HG03460 (cell line): ENCODE results near the gene TTC28.
"Not testable (repeated sequence)": the region's sequence is repeated elsewhere in the genome, so short reads cannot be mapped to it uniquely, and the experiment has no call there.

Experiments used
- ATAC-seq: cut with Tn5 transposase; IDR thresholded peaks from one replicate; pipeline ENCODE4 v1.9.1; 2021; ENCODE audit not compliant: unreplicated experiment

The TTC28 gene

DNA sequence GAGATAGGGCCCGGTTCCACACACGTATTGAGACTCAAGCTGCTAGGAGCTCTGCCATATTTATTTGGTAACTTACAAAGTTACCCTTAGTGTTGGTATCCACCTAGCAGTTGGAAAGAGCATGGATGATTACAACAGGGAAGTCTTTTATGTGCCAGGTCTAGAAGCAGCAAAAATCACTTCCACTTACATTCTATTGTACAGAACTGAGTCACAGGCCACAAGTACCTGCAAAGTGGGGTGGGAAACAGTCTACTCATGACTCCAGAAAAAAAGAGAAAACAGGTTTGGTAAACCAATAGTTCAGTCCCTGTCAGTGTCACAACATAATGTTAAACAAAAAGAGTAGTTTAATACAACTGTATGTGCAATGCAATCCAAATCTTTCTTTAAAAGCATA, 480.9 kb downstream of the TTC28 start:
- no peak for ATAC-seq

DNA sequence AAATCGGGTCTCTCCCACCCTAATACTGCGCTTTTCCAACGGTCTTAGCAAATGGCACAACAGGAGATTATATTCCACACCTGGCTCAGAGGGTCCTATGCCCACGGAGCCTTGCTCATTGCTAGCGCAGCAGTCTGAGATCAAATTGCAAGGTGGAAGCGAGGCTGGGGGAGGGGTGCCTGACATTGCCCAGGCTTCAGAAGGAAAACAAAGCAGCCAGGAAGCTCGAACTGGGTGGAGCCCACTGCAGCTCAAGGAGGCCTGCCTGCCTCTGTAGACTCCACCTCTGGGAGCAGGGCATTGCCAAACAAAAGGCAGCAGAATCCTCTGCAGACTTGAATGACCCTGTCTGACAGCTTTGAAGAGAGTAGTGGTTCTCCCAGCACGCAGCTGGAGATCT, 488.1 kb downstream of the TTC28 start:
- not testable (repeated sequence) for ATAC-seq

- ATAC-seq, result no peak
Observed at GRCh38 chr22:28188178-28188879, 491.3 kb downstream of the TTC28 start.

- ATAC-seq, result no peak
Observed at GRCh38 chr22:28187612-28188011, 492.0 kb downstream of the TTC28 start.

GRCh38 chr22:28186641-28187040, 493.0 kb downstream of the TTC28 start:
- no peak for ATAC-seq

DNA sequence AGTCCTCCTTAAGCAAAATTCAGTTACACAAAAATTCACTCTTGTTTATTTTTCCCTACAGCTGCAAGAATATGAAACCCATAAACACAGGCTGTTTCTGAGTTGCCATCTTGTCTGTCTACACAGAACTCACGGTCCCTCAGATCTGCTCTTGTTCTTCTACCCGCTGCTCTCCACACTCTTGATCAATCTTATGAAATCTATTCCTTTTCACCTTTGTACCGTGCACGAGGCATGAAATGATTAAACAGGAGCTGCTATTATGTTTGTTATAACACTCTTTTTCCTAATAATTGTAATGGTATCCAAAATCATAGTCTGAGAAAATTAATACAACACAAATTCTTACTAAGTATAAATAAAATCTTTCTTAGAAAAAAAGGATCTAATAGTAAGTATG, 494.5 kb downstream of the TTC28 start:
- no peak for ATAC-seq

DNA sequence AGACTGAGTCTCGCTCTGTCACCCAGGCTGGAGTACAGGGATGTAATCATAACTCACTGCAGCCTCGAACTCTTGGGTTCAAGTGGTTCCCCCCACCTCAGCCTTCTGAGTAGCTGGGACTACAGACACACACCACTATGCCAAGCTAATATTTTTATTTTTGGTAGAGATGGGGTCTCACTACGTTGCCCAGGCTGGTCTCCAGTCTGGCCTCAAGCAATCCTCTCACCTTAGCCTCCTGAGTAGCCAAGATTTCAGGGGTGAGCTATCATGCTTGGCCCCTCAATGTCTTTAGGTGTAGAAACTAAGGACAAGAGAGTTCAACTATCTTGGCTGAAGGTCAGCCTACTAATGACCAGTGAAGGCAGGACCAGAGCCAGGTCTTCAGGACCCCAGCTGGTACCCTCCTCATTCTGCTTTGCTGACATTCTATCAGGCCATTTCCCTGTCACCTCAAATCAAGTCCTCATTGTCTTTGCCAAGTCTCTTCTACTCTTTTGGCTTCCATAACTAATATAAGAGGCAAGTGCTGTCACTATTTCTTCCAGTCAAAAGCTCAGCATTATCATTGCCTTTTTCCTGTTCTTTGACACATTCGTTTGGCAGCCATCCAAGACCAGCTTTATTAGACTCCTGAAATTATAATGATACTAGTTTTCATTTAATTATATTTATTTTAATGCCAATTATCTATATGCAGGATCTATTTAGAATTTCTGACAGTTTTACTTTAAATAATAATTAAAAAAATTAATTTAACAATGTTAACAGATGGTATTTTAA, 496.4 kb downstream of the TTC28 start:
- no peak for ATAC-seq

DNA sequence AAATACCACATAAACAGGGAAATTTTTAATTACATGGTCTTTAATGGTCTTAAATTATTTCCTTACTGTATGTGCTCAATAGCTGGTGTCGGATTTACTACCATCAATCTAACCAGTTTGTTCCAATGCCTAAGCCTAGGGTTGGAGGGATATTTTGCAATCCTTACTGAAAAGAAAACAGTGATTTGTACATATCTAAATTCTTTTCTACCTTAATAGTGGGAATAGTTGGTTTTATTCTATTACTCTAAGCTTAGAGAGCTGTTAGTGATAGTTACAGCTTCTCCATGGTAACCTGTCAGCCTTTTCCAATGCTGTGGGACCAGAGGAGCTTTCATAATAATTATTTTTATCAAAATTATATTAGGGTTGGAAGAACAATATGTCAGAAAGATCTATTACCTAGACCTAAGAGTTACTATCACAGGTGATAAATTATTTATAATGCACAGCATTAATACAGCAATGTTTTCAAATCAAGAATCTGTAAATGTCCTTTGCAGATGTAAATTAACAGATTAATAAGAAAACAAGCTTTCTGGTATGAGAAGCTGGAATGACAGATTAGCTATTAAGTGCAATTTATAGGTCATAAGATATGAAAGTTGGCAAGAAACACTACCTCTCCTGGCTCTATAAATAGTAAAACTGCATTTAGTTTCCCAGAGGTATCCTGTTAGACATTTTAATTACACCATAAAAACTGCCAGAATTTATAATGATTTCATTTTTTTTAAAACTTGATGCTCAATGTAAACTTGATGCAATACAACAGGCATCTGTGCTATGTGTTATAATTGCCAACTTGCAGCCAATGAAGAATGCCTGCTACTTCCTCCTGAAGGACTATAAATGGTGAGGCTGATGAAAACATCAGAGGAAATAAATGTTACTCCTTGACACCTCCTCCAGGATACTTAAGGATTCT, 498.6 kb downstream of the TTC28 start:
- ATAC-seq, result no peak

- no peak for ATAC-seq
Observed at GRCh38 chr22:28179392-28179791, 500.2 kb downstream of the TTC28 start.

DNA sequence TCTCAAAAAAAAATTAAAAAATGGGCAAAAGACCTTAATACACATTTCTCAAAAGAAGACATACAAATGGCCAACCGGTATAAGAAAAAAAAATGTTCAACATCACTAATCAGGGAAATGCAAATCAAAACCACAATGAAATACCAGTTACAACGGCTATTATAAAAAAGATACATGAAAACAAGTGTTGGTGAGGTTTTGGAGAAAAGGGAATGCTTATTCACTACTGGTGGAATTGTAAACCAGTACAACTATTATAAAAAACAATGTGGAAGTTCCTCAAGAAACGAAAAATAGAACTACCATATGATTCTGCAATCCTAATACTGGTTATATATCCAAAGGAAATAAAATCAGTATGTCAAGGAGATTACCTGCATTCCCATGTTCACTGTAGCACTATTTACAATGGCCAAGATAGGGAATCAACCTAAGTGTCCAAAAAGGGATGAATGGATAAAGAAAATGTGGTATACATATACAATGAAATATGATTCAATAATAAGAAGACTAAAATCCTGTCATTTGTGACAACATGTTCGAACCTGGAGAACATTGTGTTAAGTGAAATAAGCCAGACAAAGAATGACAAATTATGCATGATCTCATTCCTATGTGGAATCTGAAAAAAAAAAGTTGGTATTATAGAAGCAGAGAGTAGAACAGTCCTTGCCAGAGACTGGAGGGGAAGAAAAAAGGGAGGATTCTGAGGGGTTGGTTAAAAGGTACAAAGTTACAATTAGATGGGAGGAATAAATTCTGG, 503.7 kb downstream of the TTC28 start:
- ATAC-seq, result no peak

GRCh38 chr22:28174509-28174908, 505.1 kb downstream of the TTC28 start:
- ATAC-seq, result no peak

DNA sequence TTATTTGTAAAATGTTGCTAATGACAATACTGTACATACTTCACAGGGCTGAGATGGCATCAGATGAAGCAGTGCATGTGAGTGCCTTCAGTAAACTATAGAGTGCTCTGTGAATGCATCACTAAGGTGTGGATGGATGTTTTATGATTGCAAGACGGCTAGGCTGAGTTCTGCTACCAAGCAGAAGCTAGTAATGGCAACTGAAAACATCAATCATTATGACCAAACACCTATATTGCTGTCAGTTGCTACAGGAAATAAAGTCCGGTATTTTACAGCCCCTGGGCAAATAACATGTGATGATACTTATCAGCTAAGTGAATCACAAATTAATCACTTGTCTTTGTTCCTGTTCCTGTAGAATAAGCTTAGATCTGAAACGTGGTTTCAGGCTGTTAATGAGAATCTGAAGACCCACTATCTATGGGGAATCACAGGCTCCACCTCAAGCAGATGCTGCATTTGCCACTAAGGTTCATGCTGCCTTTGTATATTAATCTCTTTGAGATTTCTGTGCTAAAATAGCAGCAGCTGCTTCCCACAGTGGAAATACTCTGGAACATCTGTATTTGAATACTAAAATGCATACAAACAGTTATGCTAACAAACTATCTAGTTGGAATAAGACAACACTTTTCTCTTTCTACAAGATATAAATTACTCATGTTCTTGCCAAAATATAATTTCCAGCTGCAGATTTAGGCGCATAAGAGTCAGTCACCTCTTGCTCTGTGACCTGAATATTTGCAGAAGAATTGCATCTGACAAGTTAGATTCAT, 506.6 kb downstream of the TTC28 start:
- ATAC-seq, result no peak

- ATAC-seq, result no peak
Observed at GRCh38 chr22:28171712-28172111, 507.9 kb downstream of the TTC28 start.

GRCh38 chr22:28171115-28171514, 508.5 kb downstream of the TTC28 start:
- ATAC-seq, result no peak

GRCh38 chr22:28169314-28169713, 510.3 kb downstream of the TTC28 start:
- not testable (repeated sequence) for ATAC-seq

DNA sequence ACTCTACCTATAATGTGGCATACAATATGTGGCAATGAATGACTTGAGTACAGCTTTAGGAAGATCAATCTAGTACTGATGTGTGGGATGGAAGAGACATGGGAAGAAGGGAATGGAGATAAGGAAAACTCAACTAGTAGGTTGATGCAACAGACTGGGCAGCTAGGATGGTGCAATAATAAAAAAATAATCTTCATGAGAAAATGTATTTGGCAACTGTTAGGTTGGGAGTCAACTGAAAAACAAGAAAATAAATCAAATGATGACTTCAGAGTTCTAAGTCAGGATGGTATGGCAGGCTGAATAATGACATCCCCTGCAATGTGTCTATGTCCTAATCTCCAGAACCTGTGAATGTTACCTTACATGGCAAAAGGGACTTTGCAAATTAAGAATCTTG, 523.8 kb downstream of the TTC28 start:
- ATAC-seq, result no peak

- no peak for ATAC-seq
Observed at GRCh38 chr22:28154861-28155260, 524.8 kb downstream of the TTC28 start.

DNA sequence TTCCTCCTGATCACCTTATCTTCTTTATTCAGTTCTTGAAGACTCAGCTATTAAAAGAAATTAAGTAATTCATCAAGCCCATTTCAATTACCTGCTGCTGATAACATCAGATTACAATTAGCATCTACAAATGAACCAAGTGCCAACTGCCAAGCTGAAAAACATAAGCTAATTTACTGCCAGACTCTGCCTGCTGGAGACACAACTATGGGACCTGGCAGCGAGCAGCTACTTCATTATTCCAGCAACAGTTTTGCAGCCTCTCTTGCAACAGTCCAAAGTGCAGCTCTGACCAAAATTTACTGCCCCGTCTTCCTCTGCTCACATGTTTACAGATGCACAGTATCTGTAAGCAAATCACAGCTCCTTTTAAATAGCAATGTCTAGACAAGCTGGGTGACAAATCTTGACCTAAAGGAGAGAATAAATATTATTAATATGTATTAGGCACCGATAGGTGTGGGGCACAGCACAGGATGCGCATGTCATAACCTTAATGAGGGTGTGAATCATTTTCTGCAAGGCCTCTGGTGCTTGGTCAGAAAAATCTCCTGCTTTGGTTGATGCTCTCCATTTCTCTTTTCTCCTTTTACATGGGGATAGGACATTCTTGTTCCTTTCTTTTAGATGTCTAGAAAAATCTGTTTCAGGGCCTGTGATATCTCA, 528.4 kb downstream of the TTC28 start:
- ATAC-seq, result no peak

- no peak for ATAC-seq
Observed at GRCh38 chr22:28148816-28149465, 530.7 kb downstream of the TTC28 start.
